Measurements from ENCODE around the gene FIGNL1.

- TF ChIP-seq, protein P1, sequence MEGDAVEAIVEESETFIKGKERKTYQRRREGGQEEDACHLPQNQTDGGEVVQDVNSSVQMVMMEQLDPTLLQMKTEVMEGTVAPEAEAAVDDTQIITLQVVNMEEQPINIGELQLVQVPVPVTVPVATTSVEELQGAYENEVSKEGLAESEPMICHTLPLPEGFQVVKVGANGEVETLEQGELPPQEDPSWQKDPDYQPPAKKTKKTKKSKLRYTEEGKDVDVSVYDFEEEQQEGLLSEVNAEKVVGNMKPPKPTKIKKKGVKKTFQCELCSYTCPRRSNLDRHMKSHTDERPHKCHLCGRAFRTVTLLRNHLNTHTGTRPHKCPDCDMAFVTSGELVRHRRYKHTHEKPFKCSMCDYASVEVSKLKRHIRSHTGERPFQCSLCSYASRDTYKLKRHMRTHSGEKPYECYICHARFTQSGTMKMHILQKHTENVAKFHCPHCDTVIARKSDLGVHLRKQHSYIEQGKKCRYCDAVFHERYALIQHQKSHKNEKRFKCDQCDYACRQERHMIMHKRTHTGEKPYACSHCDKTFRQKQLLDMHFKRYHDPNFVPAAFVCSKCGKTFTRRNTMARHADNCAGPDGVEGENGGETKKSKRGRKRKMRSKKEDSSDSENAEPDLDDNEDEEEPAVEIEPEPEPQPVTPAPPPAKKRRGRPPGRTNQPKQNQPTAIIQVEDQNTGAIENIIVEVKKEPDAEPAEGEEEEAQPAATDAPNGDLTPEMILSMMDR (IDR thresholded peaks at IDR 0.05): no peak
- TF ChIP-seq POLR2AphosphoS5 (IDR thresholded peaks at IDR 0.05) (no peak), EP300 (IDR thresholded peaks at IDR 0.05) (no peak)
Observed at GRCh38 chr7:50472427-50472826, 22.3 kb upstream of the FIGNL1 start.
